NB4 (cell line): ENCODE results near the gene KCTD16.

ENCODE experiments used
- CTCF ChIP-seq: IDR thresholded peaks from one replicate; pipeline ENCODE4 v1.5.1; 2012; ENCODE audit warnings: low read depth, low read length
- MAX ChIP-seq: IDR thresholded peaks from 2 replicates; pipeline ENCODE4 v1.6.1; 2011; ENCODE audit warnings: low read depth, low read length
- MYC ChIP-seq: IDR thresholded peaks from 2 replicates; pipeline ENCODE4 v1.6.1; 2011; ENCODE audit warnings: low read depth, low read length
- POLR2A ChIP-seq: IDR thresholded peaks from 2 replicates; pipeline ENCODE4 v1.6.1; 2011; ENCODE audit warnings: mild to moderate bottlenecking; ENCODE audit not compliant: insufficient read length; ENCODE audit errors: extremely low read depth

GRCh38 chr5:144438237-144438636 is 267.6 kb downstream of the KCTD16 start:
- no peak for TF ChIP-seq CTCF
- no peak for TF ChIP-seq POLR2A
- TF ChIP-seq MAX, result no peak
- no peak for TF ChIP-seq MYC
